T-helper 1 cell (primary cell): ENCODE results near the gene RBM12.
"Not testable (repeated sequence)": the region's sequence is repeated elsewhere in the genome, so short reads cannot be mapped to it uniquely, and the experiment has no call there.

Source experiments
- DNase-seq, 5 donors: peaks; one replicate each; pipeline ENCODE4 v3.0.0-alpha.2; 2012 to 2020

The RBM12 gene

DNA sequence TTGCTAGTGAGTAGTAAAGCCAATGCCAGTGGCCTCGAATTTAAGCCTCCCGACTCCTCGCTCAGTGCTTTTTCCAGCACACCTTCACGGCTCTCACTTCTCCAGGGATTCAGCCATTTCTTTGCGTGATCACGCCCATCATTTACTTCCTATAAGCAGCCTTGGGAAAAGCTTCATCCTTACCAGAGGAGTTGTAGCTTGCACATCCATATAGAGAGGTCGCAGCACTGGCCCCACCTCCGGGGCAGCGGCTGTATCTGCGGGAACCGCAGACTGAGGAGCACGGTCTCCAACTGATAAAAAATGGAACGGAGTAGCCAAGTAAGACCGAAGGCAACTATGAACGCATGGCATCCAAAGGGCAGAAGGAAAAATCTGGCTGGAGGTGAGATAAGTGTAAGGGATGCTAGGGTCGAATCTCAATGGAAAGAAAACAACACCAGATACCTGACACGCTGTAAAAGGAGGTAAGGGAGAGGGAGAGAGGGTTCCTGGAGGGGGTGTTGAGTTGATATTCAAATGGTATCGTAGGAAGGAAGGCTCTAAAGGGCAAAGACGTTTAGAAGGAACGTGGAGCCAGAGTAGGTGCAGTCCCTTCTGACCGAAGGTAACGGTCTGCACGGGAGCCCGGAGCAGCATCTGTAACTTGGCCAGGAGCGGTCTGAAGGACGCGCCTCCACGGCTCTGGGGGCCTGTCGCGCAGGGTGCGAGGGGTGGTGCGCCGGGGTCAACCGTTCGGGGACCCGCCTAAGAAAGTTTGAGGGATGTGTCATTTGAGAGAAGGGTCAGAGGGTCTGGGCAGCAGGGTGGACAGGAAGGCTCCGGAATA is 33.8 kb upstream of the RBM12 start:
- no peak for DNase-seq

DNA sequence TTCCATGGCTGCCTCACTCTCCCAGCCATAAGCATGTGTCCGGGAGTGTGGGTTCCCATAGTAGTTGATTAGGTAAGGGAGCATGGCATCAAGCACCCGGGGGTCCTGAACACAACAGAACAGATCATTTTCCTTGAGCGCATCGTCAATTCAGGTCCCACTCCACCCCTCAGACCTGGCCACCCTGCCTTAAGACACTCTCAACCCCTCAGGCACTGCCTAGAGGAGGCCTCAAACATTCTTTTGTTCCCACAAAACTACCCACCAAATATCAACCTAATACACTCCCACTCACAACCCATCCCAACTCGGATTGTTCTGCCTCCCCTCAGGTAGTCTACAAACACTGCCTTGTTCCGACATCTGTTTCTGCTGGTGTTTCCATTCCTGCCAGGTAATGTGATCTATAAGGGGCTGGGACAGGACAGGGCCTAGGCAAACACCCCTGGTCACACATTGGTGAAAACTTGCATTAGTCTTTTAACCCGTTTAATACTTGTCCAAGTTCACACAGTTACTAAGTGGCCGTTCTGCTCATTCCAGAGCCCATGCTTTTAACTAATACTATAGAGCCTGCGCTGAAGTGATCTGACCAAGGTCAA is 33.1 kb upstream of the RBM12 start:
- no peak for DNase-seq

DNA sequence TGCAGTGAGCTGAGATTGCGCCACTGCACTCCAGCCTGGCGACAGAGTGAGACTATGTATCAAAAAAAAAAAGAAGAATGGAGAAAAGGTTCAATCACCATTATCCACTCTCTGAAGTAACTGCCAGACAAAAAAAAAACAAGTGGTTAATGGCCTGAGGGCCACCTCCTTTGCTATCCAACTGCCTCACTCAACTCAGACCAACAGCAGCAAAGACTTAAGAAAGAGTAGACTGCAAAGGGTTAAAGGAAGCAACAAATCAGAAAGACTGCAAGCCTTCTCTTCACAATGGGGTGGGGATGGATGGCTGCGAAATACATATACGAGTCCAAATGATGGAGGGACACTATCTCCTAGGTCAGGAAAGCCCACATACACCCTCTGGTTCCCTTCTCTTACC is 31.3 kb upstream of the RBM12 start:
- DNase-seq, result no peak

DNA sequence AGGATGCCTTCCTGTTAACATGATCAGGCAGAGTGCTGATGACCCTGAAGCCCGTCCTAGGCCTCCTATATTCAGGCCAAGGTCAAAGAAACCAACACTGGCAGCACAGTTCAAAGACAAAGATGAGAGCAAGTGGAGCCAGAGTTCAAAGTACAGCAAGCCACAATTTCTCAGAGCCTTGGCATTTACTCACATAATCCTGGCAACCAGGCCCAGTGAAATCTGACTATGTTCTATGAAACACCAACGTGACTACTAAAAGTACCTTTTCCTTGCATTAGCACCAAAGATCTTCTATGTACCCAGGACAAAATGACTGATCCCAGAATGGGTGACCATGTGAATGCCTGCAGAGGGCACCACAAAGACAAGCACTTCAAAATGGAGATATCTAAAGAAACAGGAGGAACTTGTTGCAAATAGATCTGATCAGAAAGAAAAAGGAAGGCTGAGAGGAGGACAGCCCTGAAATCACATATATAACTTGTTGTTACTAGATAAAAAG is 30.6 kb upstream of the RBM12 start:
- no peak for DNase-seq

DNA sequence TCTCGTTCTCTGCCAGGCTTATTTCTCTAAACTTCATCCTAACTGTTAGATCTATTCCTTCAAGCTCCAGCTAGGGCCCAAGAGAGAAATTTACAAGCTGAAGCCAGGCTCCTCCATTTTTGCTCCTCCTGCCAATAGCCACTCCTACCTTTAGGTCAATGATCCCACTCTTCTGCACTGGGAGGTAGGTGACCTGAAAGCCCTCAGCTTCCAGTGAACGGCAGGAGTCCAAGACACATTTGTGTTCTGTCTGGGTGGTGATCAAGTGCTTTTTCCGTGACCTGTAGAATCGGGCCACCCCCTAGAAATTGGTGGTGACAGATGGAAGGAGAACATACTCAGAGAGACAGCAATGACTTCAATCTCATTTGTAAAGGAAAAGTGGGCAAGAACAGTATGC is 25.6 kb upstream of the RBM12 start:
- no peak for DNase-seq

DNA sequence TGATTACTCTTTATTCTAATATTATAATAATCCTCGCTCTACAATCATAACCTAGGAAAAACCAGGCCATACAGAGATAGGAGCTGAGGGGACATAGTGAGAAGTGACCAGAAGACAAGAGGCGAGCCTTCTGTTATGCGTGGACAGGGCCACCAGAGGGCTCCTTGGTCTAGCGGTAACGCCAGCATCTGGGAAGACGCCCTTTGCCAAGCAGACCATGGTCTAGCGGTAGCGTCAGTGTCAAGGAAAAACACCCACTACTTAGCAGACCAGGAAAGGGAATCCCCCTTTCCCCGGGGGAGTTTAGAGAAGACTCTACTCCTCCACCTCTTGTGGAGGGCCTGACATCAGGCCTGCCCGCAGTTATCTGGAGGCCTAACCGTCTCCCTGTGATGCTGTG is 22.2 kb upstream of the RBM12 start:
- not testable (repeated sequence) for DNase-seq

DNA sequence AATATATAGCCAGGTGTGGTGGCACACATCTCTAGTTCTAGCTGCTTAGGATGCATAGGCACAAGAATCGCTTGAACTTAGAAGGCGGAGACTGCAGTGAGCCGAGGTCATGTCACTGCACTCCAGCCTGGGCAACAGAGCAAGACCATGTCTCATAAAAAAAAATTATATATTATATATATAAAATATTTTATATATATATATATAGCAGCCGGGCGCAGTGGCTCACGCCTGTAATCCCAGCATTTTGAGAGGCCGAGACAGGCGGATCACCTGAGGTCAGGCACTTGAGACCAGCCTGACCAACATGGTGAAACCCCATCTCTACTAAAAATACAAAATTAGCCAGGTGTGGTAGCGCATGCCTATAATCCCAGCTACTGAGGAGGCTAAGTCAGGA is 20.7 kb upstream of the RBM12 start:
- not testable (repeated sequence) for DNase-seq

DNA sequence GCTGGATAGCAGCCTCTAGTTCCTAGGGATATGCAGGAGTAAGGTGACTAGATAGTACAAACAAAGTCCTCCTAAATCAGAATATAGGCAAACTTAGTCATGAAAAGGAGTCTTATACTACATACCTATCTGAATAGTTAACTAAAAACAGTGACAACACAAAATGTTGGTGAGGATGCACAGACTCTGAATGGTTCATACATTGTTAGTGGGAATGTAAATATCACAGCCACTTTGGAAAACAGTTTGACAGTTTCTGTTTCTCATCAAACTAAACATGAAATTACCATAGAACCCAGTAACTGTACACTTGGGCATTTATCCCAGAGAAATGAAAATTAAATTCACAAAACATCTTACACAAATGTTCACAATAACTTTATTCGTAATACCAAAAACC is 17.3 kb upstream of the RBM12 start:
- no peak for DNase-seq

DNA sequence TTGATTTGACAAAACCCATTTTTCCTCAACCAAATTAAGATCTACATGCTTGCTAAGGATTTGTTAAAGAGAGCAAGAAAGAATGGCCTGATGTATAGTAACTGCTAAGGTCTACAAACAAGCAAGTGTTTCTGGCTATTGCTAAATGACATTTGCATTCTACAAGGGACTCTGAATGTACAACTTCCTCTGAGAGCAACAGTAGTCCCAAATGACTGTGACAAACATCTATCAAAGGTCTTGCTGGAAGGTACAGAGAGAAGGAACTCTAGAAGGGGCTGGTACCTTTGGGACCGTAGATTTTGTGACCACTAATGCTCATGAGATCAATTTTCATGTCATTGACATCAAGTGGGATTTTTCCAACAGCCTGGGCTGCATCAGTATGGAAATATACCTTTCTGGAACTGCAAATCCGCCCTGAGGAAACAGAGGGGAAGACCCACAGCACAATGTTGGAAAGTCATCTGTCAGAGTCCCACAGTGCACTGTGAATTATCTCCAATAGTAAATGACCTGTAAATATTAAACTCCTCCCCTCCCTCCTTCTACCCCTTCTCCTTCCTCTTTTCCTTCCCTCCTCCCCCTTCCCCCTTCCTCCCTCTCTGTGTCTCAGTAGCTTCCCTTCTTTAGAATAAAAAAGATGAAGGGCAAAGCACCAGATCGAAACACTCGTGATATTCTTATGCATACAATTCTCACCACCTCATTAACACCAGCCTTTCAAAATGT is 15.9 kb upstream of the RBM12 start:
- no peak for DNase-seq

DNA sequence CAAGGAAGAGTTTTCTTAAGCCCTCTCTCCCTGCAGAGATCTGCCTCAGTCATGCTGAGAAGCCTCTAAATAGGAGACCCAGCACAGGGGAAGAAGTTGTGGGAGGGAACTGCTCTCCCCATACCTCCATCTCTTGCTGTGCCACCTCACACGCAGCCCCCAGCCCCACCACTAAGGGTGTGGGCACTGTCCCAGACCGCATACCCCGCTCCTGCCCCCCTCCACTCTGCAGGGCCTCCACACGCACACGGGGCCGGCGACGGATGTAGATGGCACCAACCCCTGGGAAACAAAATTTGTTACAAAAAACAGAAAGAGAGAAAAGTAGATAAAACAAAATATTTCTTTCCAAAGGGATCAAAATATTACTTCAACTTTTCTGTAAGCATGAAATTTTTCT is 10.2 kb upstream of the RBM12 start:
- no peak for DNase-seq

DNA sequence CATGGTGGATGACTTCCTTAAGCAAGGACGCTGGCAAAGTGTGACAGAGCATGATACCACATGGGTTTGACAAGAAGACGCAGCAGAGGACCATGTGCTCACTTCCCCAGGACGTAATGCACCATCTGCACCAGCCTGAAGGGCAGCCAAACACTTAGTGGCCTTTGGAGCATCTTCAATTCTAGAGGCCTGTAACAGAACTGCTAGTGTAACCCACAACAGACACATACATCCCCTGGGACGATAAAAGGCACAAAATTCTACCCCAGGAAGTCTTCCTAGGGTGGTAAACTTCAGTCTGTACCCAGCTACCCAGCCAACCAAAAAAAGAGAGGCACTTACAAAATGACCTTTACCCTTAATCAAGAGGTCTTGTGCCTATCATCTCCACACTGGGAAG is 9.2 kb upstream of the RBM12 start:
- DNase-seq, result no peak

DNA sequence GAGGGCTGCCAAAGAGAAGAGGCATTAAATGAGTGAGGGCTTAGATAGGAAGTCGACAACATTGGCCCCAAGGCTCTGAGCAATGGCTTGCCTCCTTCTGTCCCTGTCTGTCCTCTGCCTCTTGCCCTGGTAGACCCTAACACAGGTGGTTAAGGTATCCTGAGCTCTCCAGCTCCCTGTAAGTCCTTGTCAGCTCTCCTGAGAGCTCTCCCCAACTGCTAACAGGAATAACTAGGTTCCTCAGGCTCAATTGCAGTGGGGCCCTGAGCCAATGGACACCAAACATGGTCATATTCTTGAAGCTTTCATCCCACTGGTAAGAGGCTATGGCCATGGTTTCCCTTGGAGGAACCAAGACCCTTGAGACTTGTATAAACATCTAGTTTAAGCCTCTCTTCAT is 5.0 kb upstream of the RBM12 start:
- no peak for DNase-seq

DNA sequence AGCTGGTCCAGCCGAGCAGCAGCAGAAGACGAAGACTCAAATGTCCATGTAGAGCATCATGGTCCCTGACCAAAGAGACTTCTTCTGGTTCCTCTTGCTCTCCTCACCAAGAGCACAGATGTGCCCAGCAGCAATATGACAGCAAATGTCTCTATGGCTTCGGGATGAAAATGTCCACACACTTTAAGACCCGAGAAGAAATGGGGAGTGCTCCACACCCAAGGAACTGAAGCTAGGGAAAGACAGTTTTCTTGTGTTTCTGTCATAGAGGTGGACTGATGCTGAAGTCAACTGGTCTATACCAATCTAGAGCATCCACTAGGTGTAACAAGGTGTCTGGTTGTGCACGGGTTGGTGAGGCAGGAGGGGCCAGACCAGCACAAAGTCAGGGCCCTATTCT is 4.5 kb upstream of the RBM12 start:
- DNase-seq, result no peak

DNA sequence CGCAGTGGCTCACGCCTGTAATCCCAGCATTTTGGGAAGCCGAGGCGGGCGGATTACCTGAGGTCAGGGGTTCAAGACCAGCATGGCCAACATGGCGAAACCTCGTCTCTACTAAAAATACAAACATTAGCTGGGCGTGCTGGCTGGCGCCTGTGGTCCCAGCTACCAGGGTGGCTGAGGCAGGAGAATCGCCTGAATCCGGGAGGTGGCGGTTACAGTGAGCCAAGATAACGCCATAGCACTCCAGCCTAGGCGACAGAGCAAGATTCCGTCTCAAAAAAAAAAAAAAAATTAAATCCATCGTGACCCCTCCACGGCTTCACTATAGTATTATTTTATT is 1.2 kb upstream of the RBM12 start:
- no peak for DNase-seq

DNA sequence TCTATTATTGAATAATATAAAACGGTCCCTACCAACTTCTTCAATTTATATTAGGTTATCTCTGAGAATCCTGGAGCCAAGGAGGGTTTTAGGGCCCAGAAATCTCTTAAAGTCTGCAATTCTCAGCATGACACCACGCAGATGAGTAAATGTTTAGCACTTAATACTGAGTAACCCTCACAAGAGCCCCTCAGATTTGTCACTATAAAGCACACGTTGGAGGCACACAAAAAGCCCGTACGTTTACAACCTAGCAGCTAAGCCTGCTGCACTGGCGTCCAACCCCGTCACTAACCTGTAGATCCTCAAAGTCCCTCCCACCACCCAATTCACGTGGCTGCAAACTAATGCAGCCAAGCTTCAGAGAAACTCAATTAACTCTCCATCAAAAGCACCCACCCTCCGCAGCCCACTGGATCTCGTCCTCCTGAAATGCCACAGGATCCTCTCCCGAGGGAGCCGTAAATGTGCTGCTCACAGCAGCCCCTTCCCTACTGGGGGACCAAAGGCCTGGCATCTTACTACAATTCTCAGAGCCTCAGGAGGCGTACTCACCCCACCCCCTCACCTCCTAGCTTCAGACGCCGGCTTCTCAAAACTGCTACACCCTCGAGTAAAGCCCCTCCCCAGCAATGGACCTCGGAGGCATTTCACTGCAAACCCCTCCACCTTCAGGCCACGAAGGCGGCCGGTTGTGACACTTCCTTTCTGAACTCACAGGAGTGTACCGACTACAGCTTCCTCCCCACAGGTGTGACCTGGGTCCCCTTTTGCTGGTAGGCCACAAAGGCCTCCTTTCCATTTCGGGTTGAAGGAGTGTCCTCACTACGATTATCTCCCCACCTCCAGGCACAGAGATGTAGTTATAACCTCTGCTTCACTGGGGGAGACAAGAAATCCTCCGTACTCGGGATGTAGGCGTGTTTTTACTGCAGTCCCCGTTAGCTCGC is 909 bp downstream of the RBM12 start:
- DNase-seq, result peak; percentile 48 to 71 (median 53)

DNA sequence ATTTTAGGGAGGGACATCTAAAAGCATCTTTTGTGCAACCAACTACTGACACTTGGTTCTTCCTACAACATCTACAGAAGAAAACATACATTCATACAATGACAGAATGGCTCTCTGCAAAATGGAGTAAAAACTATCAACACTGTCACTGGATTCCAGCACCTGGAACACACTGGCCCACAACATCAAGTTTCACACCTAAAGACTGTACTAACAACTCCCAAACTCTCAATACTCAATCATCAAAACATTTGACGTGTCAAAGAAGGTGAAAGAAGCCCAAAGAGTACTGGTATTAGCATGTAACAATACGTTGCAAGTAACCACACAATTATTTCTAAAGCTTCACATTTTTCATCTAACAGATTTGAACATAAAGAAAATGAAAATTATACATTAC is 2.1 kb downstream of the RBM12 start:
- DNase-seq, result peak in 1 of 5 donors; percentile 23

DNA sequence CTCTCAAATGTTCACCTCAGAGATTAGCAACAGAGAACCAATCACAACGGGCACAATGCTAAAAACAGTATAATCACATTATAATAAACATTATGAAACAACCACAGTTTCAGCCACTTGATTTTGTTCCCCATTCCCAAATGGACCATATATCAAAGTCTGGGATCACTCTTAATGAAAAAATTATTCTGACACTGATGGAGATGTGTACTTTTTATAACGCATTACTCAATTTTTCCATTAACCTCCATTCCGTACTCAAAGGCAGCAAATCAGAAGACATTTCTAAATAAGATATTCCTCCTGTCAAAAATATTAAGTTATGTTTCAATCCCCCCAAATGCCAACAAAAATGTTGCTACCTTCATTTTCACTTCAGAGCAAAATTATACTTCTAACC is 2.8 kb downstream of the RBM12 start:
- DNase-seq, result no peak

DNA sequence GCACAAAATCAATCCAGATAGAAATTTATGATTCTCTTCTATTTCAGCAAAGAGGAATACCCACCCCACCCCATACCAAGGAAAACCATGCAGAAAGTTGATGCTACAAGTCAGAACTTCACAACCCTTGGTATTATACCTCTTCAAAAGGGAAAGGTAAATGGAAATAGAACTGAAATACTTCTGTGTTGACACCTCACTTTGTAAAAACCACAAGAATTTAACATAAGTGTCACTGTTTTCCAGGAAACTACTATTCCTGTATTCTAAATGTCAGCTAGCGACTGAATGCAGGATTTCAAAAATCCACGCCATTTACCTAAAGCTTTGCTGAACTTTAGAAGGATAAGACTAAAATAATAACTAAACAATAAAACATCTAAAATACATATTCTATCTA is 3.6 kb downstream of the RBM12 start:
- peak in 1 of 5 donors; percentile 46 for DNase-seq

DNA sequence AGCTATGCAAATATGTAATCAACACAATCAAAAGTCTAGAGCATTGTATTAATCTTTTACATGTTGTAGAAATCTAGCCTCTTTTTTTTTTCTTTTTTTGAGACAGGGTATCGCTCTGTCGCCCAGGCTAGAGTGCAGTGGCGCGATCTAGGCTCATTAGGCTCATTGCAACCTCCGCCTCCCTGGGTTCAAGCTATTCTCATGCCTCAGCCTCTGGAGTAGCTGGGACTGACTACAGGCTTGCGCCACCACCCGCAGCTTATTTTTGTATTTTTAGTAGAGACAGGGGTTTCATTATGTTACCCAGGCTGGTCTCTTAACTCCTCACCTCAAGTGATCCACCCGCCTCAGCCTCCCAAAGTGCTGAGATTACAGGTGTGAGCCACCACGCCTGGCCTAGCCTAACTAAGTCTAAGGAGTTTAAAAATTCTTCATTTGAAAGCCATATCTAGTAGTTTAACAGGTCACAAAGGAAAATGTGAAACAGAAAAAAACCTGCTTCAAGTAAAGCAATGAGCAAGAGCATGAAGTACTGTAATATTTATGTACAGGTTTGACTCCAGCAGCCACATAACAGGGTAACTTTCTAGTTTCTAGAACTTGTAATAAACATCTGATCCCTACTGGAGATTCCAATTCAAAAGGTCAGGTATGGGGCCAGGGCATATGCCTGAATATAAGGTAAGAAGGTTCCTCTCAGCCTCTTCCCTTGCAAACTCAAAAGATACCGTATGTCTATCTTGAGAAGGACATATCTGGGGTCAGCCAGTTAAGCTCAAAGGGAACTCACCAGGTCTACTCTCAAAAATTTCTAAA is 4.4 kb downstream of the RBM12 start:
- peak in 1 of 5 donors; percentile 5 for DNase-seq

DNA sequence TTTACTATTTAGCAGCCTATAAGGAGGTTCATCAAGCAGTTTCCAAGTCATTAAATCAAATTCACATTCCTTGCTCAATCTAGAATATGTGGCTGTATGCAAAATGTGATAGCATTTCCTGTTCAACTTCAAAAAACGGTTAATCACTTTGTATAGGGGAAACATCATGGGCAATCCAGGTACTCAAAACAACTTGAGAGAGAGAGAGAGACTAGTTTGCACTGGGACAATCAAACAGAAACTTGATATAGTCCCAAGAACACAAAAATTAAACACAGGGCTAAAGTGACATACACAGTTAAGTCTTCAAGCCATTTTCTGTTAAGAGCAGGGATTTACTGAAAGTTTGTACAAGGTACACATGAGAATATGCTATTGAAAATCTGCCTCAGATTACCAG is 7.4 kb downstream of the RBM12 start:
- DNase-seq, result no peak

DNA sequence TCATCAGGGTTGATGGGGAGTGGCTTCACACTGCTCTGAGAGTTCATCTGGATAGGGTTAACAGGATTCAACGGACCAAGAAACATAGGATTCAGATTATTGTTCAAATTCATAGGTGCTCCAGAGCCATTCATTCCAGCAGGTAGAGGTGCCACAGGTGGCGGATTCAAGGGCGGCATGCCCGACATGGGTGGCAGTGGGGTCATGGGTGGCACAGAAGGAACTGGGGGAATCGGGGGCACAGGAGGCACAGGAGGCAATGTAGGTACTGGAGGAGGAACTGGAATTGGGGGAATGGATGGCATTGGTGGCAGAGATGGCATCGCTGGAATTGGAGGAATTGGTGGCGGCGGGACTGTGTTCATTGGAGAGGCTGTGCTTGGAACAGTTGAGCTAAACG is 10.3 kb downstream of the RBM12 start:
- DNase-seq, result no peak

DNA sequence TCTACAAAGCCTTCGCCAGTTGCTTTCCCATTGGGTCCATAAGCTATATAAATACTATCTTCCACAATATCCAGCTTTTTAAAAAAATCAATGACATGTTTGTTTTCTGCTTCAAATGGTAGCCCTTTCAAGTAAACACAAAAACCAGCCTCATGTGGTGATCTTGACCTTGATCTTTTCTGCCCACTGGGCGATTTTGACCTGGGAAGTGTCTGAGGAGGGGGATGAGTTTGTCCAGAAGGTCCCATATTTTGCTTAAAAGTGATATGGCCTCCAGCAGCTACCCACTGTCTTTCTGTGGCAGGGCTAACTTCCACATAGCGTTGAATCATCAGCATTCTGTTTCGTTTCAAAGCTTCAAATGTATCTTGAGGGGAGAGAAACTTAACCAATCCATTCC is 10.8 kb downstream of the RBM12 start:
- no peak for DNase-seq
